HG03025 (cell line): ENCODE measurements around the gene PIK3AP1.
"Not testable (repeated sequence)": the region's sequence is repeated elsewhere in the genome, so short reads cannot be mapped to it uniquely, and the experiment has no call there.

Experiments
- ATAC-seq: cut with Tn5 transposase; IDR thresholded peaks from one replicate; pipeline ENCODE4 v1.9.1; 2021; ENCODE audit warnings: mild to moderate bottlenecking, moderate library complexity; ENCODE audit not compliant: unreplicated experiment, low FRiP score

PIK3AP1 gene

GRCh38 chr10:96585736-96586418 is 134.4 kb downstream of the PIK3AP1 start:
- peak; percentile 13 for ATAC-seq

- no peak for ATAC-seq
Measured at GRCh38 chr10:96584474-96584873, 135.8 kb downstream of the PIK3AP1 start.

GRCh38 chr10:96584035-96584434 is 136.3 kb downstream of the PIK3AP1 start:
- ATAC-seq: no peak

GRCh38 chr10:96579133-96579532 is 141.2 kb downstream of the PIK3AP1 start:
- ATAC-seq: no peak

- ATAC-seq: no peak
Measured at GRCh38 chr10:96578633-96579032, 141.7 kb downstream of the PIK3AP1 start.

GRCh38 chr10:96578022-96578421 is 142.3 kb downstream of the PIK3AP1 start:
- ATAC-seq: no peak

- no peak for ATAC-seq
Measured at GRCh38 chr10:96577069-96577468, 143.2 kb downstream of the PIK3AP1 start.

GRCh38 chr10:96576277-96576980 is 143.9 kb downstream of the PIK3AP1 start:
- no peak for ATAC-seq

GRCh38 chr10:96574564-96574963 is 145.8 kb downstream of the PIK3AP1 start:
- not testable (repeated sequence) for ATAC-seq

- ATAC-seq: no peak
Measured at GRCh38 chr10:96573036-96573435, 147.3 kb downstream of the PIK3AP1 start.

GRCh38 chr10:96570983-96571964 is 149.0 kb downstream of the PIK3AP1 start:
- ATAC-seq: no peak

- ATAC-seq: no peak
Measured at GRCh38 chr10:96570511-96570910, 149.8 kb downstream of the PIK3AP1 start.

- no peak for ATAC-seq
Measured at GRCh38 chr10:96568402-96568801, 151.9 kb downstream of the PIK3AP1 start.

GRCh38 chr10:96565774-96566173 is 154.5 kb downstream of the PIK3AP1 start:
- ATAC-seq: no peak

- ATAC-seq: no peak
Measured at GRCh38 chr10:96560966-96561887, 159.1 kb downstream of the PIK3AP1 start.

- no peak for ATAC-seq
Measured at GRCh38 chr10:96560489-96560888, 159.8 kb downstream of the PIK3AP1 start.

GRCh38 chr10:96556003-96556402 is 164.3 kb downstream of the PIK3AP1 start:
- ATAC-seq: no peak

- ATAC-seq: no peak
Measured at GRCh38 chr10:96555330-96555729, 165.0 kb downstream of the PIK3AP1 start.

GRCh38 chr10:96548589-96548988 is 171.7 kb downstream of the PIK3AP1 start:
- no peak for ATAC-seq

- ATAC-seq: not testable (repeated sequence)
Measured at GRCh38 chr10:96545558-96545957, 174.8 kb downstream of the PIK3AP1 start.
